Neural cell (in vitro differentiated cells): ENCODE data around the gene RABGGTA.

Experiments
- EZH2 ChIP-seq: fragments of 200-600, 300-800 bp; shearing (Covaris generic), sonication (generic); IDR thresholded peaks from 2 replicates; pipeline ENCODE4 v1.6.1; 2014; ENCODE audit warnings: antibody characterized with exemption, low read length, borderline replicate concordance, mild to moderate bottlenecking; ENCODE audit not compliant: insufficient read depth, poor library complexity, severe bottlenecking
- POLR2AphosphoS5 ChIP-seq: IDR thresholded peaks from 2 replicates; pipeline ENCODE4 v1.6.1; 2012
- TF ChIP-seq, protein P1 (sequence below): fragments of 450-650 bp; IDR thresholded peaks from 2 replicates; pipeline ENCODE4 v1.5.1; 2014; ENCODE audit warnings: antibody characterized with exemption, mild to moderate bottlenecking, moderate library complexity; ENCODE audit not compliant: poor library complexity, severe bottlenecking

DNA sequence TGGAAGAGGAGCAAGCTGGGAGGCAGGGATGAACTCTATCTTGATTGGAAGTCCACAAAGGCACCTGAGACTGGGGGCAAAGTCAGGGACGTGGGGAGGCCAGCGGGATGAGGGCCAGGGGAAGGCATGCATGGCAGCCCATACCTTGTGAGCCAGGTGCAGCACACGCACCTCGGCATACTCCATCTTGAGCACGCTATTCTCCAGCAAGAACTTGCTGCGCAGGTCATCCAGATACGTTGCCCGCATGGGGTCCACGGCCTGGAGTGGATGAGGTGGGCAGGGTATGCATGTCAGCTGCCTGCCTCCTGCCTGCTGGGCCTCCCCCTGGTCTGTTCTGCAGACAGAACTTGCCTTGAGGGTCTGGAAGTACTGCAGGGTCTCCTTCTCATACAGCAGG is 3.9 kb downstream of the RABGGTA start:
- TF ChIP-seq, protein P1, sequence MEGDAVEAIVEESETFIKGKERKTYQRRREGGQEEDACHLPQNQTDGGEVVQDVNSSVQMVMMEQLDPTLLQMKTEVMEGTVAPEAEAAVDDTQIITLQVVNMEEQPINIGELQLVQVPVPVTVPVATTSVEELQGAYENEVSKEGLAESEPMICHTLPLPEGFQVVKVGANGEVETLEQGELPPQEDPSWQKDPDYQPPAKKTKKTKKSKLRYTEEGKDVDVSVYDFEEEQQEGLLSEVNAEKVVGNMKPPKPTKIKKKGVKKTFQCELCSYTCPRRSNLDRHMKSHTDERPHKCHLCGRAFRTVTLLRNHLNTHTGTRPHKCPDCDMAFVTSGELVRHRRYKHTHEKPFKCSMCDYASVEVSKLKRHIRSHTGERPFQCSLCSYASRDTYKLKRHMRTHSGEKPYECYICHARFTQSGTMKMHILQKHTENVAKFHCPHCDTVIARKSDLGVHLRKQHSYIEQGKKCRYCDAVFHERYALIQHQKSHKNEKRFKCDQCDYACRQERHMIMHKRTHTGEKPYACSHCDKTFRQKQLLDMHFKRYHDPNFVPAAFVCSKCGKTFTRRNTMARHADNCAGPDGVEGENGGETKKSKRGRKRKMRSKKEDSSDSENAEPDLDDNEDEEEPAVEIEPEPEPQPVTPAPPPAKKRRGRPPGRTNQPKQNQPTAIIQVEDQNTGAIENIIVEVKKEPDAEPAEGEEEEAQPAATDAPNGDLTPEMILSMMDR: no peak
- no peak for TF ChIP-seq EZH2
- no peak for TF ChIP-seq POLR2AphosphoS5
